Psoas muscle (tissue), 8 donors: Measurements from ENCODE around the gene ANXA10. TPM values are rescaled to one million over a fixed set of nuclear protein-coding genes. Genes with fewer than 3 reads are reported as not detected.

Source experiments
- ATAC-seq, 4 donors: fragments of 200-7000 bp; cut with Tn5 transposase; one replicate each; pipeline ENCODE4 v1.9.1; 2020; ENCODE audit warnings: moderate library complexity in 3 of 4, mild to moderate bottlenecking in 2 of 4
- DNase-seq, 2 donors: peaks; one replicate each; pipeline ENCODE4 v3.0.0-alpha.2; 2020
- H3K27ac ChIP-seq: fragments of 200-600 bp; one replicate; pipeline ENCODE4 v1.8.0; 2022
- H3K27me3 ChIP-seq, 3 donors: fragments of 200-600 bp in 1 of 3; one replicate each; pipeline versions ENCODE4 v1.6.1 to v1.8.0; 2013 to 2022; ENCODE audit warnings: low read length in 2 of 3, mild to moderate bottlenecking in 2 of 3, moderate library complexity in 1 of 3; ENCODE audit not compliant: insufficient read depth in 3 of 3
- H3K36me3 ChIP-seq, 2 donors: fragments of 200-600 bp in 1 of 2; one replicate each; pipeline versions ENCODE4 v1.6.1 to v1.8.0; 2013 to 2022; ENCODE audit warnings: low read depth in 1 of 2, mild to moderate bottlenecking in 1 of 2, moderate library complexity in 1 of 2; ENCODE audit not compliant: insufficient read depth in 1 of 2
- H3K4me1 ChIP-seq: fragments of 200-600 bp; one replicate; pipeline ENCODE4 v1.8.0; 2022
- H3K4me3 ChIP-seq: fragments of 200-600 bp; one replicate; pipeline ENCODE4 v1.8.0; 2022; ENCODE audit warnings: mild to moderate bottlenecking
- H3K9me3 ChIP-seq: fragments of 200-600 bp; one replicate; pipeline ENCODE4 v1.8.0; 2022
- CTCF ChIP-seq: fragments of 200-600 bp; IDR thresholded peaks from one replicate; pipeline ENCODE4 v1.8.0; 2022; ENCODE audit warnings: antibody characterized with exemption
- WGBS, 3 donors: extraction: QIAGEN DNeasy Blood & Tissue Kit; methylation state at CpG; one replicate each; pipeline versions ENCODE4 v1.1.6 to v1.1.7; 2013; 5-methylcytosine and 5-hydroxymethylcytosine counted together
- intact Hi-C, 2 donors: fragments of 100-400 bp; cut with DNase I; formaldehyde crosslinking; loops; one replicate each; pipeline versions ENCODE4 v1.11.0 to v1.14.2; 2022
- long read RNA-seq, 2 donors: library from polyadenylated mRNA; unstranded; transcript quantifications; one replicate each; pipeline ENCODE4 v2.0.0, GENCODE V29; 2021
- polyA plus RNA-seq, 3 donors: library from polyadenylated mRNA; stranded (reverse); fragments of 200-250 nt; gene quantifications; one replicate each; pipeline ENCODE4 v1.2.3, GENCODE V29; 2013
- total RNA-seq, 4 donors: library from RNA; stranded (reverse); fragmentation: NEBNext Ultra II Directional in 2 of 4; extraction: Animal tissue kit (Norgen Biotek cat#: 25700) in 2 of 4; gene quantifications; one replicate each; pipeline versions ENCODE4 v1.2.1 to v1.2.4, GENCODE V29; 2021 to 2023
- donor health status: healthy with polysubstance abuse.
- donor health status: DM: no; HTN: no; CAD: no; lungs with moderate emphysema.
- donor health status: Bipolar disorder and iron deficiency.
- donor health status: healthy.
- donor health status: DM: yes; HTN: yes; CAD: no.
- donor health status: DM: no; HTN: no; CAD: no.
- donor health status: DM: no; HTN: no; CAD: no.
- donor health status: DM: yes; HTN: yes; CAD: no.

ANXA10 gene, protein sequence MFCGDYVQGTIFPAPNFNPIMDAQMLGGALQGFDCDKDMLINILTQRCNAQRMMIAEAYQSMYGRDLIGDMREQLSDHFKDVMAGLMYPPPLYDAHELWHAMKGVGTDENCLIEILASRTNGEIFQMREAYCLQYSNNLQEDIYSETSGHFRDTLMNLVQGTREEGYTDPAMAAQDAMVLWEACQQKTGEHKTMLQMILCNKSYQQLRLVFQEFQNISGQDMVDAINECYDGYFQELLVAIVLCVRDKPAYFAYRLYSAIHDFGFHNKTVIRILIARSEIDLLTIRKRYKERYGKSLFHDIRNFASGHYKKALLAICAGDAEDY
- not detected for total RNA-seq
- not detected for polyA plus RNA-seq
- long read RNA-seq, donor 1, result 0 reads
- long read RNA-seq, donor 2, result 0 reads

DNA sequence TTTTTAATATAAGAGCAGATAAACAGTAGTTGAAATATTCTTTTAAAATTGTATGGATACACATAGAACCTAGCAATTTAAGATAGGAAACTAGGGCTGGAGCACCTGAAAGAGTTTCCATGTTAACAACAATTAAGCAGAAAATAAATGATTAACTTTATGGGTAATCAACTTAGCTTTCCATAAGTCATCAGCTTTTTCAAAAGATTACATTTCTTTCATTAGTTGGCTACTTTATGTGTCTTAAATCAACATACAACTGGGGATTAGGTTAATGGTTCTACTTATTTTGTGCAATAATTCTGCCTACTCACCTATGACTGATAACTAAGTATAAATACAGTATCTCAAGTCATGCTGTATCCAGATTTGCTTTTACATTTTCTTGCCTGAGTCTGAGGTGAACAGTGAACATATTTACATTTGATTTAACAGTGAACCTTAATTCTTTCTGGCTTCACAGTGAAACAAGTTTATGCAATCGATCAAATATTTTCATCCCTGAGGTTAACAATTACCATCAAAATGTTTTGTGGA, at the start of gene ANXA10:
Gene ANXA10 (plus strand): TSS at position 362 of the 537 bp plus-strand sequence. CDS start 164 bp downstream, at position 526.
- WGBS, 3 donors, result 84 to 94% (median 88%) methylated on average over 1 of the region's 1 CpG
- Histone ChIP-seq H3K4me1 (no peaks in the 10 kb centered on the region), H3K27ac (no peak within 1 kb of the TSS), H3K4me3 (no peak within 1 kb of the TSS), H3K9me3 (peaks cover 8% of the 10 kb centered on the region), H3K27me3 (no peaks in the 10 kb centered on the region), H3K36me3 (no peaks in the 10 kb centered on the region)
- TF ChIP-seq CTCF, result no peak
- ATAC-seq, result no peak
- intact Hi-C loops, result no loop called here
- DNase-seq, result no peak

DNA sequence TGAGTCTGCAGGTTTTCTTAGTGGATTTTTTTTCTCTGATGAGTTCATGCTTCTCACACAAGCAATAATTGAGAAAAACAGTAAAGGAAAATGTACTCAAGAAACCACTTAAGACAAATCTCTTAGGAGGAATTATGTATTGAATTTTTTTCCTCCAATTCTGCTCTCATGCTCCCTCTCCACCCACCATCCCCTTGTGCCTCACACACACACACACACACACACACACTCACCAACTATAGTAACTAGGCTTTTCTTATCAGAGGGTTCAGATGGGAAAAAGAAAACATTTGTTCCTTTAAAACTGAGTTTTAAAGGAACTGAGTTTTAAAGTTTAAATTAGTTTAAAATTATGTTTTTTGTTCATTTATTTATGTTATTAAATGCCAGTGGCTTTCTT, 47.0 kb upstream of the ANXA10 start:
- Histone ChIP-seq H3K9me3 (peaks cover 5% of the 10 kb centered on the region), H3K36me3 (no peaks in the 10 kb centered on the region), H3K4me3 (no peak overlapping the region), H3K4me1 (no peaks in the 10 kb centered on the region), H3K27me3 (no peaks in the 10 kb centered on the region), H3K27ac (no peak overlapping the region)
- intact Hi-C loops, result no loop called here
- DNase-seq (no peak), ATAC-seq (no peak)
- TF ChIP-seq CTCF, result no peak

- no peak for TF ChIP-seq CTCF
- Histone ChIP-seq H3K4me3 (no peak overlapping the region), H3K9me3 (peaks cover 5% of the 10 kb centered on the region), H3K27ac (no peak overlapping the region), H3K4me1 (no peaks in the 10 kb centered on the region), H3K36me3 (no peaks in the 10 kb centered on the region), H3K27me3 (no peaks in the 10 kb centered on the region)
- intact Hi-C loops, result no loop called here
- DNase-seq, result no peak
- WGBS, 3 donors, result 67 to 76% (median 75%) methylated on average over 2 of the region's 2 CpGs
- no peak for ATAC-seq
These were observed 42.3 kb upstream of the ANXA10 start for GRCh38 chr4:168050002-168050401.

- intact Hi-C loops, result no loop called here
- Histone ChIP-seq H3K4me1 (no peaks in the 10 kb centered on the region), H3K27me3 (no peaks in the 10 kb centered on the region), H3K9me3 (peaks cover 5% of the 10 kb centered on the region), H3K4me3 (no peak overlapping the region), H3K27ac (no peak overlapping the region), H3K36me3 (no peaks in the 10 kb centered on the region)
- DNase-seq, result no peak
- TF ChIP-seq CTCF, result no peak
- no peak for ATAC-seq
These were observed 40.8 kb upstream of the ANXA10 start for GRCh38 chr4:168051526-168051925.

DNA sequence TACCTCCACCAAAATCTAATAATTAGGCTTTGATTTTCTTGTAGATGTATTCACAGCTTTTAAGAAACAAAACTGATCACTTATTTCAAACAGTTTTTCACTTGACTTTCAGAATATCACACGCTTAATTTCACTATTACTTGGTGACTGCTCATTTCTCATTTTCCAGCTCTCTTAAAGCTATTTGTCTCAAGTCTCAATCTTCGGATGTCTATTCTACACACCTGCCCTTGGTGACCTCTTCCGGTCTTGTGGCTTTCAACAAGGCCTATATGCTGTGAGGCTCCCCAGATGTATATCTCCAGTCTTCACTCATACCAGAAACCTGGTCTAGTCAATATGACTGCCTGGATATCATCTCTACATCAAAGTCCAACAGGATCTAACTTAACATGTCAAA, 34.9 kb upstream of the ANXA10 start:
- H3K27ac ChIP-seq, result no peak overlapping the region
- H3K9me3 ChIP-seq, result no peaks in the 10 kb centered on the region
- no peak for ATAC-seq
- DNase-seq, result no peak
- WGBS, 3 donors, result 88 to 93% (median 89%) methylated on average over 3 of the region's 3 CpGs
- intact Hi-C loops, result no loop called here
- no peak for TF ChIP-seq CTCF
- no peaks in the 10 kb centered on the region for H3K36me3 ChIP-seq
- no peaks in the 10 kb centered on the region for H3K27me3 ChIP-seq
- H3K4me3 ChIP-seq, result no peak overlapping the region
- no peaks in the 10 kb centered on the region for H3K4me1 ChIP-seq
